Adrenal gland (tissue), 5 donors: ENCODE measurements around the gene TTLL12.

ENCODE experiments used
- CTCF ChIP-seq, 6 experiments: fragments of 450-650 bp in 4 of 6; fragments of 200-600 bp in 2 of 6; sonication (generic) in 1 of 6; IDR thresholded peaks; 1 replicate in 5 of 6; 2 replicates in 1 of 6; pipeline versions ENCODE4 v1.5.1 to v1.8.0; 2016 to 2021; ENCODE audit warnings: antibody characterized with exemption in 6 of 6, mild to moderate bottlenecking in 2 of 6, moderate library complexity in 1 of 6
- POLR2A ChIP-seq, 2 donors: fragments of 450-650 bp; IDR thresholded peaks; one replicate each; pipeline ENCODE4 v1.6.1; 2017; ENCODE audit warnings: antibody characterized with exemption in 2 of 2, mild to moderate bottlenecking in 2 of 2, moderate library complexity in 1 of 2
- donor health status: DM: no; HTN: no; CAD: no.

- TF ChIP-seq CTCF (IDR thresholded peaks at IDR 0.05) (no peak), POLR2A (IDR thresholded peaks at IDR 0.05) (no peak)
Measured at GRCh38 chr22:43232445-43232844, 45.5 kb upstream of the TTLL12 start.
